ENCODE data around the gene CYP19A1. TPM values are rescaled to one million over a fixed set of nuclear protein-coding genes. Genes with fewer than 3 reads are reported as not detected.

The CYP19A1 gene
- total and polyA plus RNA-seq, 10 of the 15 experiments (the other 5 are each of a cell fraction or from before 2014, with no cell fraction given) = 0.08 to 1.8 (median 0.70) TPM

DNA sequence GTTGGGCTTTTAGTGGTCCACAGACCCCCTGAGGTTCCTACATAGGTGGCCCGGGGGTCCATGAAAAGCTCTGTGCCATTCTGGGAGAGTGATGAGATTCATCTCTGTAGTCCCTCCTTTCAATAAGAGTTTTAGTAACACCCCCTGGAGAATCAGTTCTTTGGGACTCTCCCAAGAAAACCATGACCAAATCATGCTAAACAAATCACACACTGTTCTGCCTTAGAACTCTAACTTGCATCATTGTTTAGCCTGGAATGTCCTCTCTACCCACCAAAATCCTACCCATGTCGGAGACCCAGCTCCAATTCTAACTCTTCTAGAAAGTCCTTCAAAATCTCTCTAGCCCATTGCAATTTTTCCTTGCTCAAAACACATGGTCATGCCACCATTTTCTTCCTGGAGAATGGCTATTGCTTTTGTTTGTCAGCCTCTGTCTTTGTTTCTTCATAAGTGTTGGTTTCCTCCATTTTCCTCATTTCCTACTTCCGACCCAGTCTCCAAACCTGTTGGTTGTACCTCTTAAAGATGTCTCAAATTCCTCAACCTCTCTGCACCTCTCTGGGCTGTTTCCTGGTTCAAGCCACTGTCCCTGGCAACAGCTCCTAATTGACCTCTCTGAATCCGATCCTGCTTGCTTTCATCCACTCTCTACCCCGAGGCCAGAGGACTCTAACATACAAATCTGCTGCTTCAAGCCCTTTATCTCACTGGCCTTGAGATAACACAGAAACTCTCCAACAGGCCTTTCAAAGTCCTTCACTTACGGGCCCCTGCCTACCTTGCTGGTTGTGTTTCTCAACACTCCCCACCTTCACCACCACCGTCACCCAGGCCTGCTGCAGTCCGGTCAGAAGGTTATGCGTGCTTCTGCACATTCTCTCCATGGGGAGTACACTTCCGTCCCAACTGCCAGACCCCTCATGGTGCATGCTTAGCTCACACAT is 23.7 kb downstream of the CYP19A1 start (continued):
- TF ChIP-seq, protein P1, sequence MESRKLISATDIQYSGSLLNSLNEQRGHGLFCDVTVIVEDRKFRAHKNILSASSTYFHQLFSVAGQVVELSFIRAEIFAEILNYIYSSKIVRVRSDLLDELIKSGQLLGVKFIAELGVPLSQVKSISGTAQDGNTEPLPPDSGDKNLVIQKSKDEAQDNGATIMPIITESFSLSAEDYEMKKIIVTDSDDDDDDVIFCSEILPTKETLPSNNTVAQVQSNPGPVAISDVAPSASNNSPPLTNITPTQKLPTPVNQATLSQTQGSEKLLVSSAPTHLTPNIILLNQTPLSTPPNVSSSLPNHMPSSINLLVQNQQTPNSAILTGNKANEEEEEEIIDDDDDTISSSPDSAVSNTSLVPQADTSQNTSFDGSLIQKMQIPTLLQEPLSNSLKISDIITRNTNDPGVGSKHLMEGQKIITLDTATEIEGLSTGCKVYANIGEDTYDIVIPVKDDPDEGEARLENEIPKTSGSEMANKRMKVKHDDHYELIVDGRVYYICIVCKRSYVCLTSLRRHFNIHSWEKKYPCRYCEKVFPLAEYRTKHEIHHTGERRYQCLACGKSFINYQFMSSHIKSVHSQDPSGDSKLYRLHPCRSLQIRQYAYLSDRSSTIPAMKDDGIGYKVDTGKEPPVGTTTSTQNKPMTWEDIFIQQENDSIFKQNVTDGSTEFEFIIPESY (IDR thresholded peaks at IDR 0.05) = no peak
- TF ChIP-seq, protein P2, sequence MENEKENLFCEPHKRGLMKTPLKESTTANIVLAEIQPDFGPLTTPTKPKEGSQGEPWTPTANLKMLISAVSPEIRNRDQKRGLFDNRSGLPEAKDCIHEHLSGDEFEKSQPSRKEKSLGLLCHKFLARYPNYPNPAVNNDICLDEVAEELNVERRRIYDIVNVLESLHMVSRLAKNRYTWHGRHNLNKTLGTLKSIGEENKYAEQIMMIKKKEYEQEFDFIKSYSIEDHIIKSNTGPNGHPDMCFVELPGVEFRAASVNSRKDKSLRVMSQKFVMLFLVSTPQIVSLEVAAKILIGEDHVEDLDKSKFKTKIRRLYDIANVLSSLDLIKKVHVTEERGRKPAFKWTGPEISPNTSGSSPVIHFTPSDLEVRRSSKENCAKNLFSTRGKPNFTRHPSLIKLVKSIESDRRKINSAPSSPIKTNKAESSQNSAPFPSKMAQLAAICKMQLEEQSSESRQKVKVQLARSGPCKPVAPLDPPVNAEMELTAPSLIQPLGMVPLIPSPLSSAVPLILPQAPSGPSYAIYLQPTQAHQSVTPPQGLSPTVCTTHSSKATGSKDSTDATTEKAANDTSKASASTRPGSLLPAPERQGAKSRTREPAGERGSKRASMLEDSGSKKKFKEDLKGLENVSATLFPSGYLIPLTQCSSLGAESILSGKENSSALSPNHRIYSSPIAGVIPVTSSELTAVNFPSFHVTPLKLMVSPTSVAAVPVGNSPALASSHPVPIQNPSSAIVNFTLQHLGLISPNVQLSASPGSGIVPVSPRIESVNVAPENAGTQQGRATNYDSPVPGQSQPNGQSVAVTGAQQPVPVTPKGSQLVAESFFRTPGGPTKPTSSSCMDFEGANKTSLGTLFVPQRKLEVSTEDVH (IDR thresholded peaks at IDR 0.05; ENCODE audit: low read depth, partially characterized antibody) = no peak
- TF ChIP-seq, protein P3, sequence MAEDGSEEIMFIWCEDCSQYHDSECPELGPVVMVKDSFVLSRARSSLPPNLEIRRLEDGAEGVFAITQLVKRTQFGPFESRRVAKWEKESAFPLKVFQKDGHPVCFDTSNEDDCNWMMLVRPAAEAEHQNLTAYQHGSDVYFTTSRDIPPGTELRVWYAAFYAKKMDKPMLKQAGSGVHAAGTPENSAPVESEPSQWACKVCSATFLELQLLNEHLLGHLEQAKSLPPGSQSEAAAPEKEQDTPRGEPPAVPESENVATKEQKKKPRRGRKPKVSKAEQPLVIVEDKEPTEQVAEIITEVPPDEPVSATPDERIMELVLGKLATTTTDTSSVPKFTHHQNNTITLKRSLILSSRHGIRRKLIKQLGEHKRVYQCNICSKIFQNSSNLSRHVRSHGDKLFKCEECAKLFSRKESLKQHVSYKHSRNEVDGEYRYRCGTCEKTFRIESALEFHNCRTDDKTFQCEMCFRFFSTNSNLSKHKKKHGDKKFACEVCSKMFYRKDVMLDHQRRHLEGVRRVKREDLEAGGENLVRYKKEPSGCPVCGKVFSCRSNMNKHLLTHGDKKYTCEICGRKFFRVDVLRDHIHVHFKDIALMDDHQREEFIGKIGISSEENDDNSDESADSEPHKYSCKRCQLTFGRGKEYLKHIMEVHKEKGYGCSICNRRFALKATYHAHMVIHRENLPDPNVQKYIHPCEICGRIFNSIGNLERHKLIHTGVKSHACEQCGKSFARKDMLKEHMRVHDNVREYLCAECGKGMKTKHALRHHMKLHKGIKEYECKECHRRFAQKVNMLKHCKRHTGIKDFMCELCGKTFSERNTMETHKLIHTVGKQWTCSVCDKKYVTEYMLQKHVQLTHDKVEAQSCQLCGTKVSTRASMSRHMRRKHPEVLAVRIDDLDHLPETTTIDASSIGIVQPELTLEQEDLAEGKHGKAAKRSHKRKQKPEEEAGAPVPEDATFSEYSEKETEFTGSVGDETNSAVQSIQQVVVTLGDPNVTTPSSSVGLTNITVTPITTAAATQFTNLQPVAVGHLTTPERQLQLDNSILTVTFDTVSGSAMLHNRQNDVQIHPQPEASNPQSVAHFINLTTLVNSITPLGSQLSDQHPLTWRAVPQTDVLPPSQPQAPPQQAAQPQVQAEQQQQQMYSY (CRISPR knock-in tag; IDR thresholded peaks at IDR 0.05) = no peak
- TF ChIP-seq, protein P4, sequence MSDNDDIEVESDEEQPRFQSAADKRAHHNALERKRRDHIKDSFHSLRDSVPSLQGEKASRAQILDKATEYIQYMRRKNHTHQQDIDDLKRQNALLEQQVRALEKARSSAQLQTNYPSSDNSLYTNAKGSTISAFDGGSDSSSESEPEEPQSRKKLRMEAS (IDR thresholded peaks at IDR 0.05; ENCODE audit: low read depth, low read length) = no peak
- no peak for TF ChIP-seq POLR2AphosphoS5 (IDR thresholded peaks at IDR 0.05; ENCODE audit: low read length)
